Renal pelvis (tissue), 12 donors: ENCODE results near the gene FGF11. TPM values are rescaled to one million over a fixed set of nuclear protein-coding genes. Genes with fewer than 3 reads are reported as not detected.

Source experiments
- DNase-seq: peaks from one replicate; pipeline ENCODE4 v3.0.0-alpha.2; 2013
- long read RNA-seq, 16 experiments: transcript quantifications; one replicate each; lab custom pipeline, GENCODE V29; 2026
- polyA plus RNA-seq, 3 donors: library from polyadenylated mRNA; unstranded; fragments of 120-200 nt; gene quantifications; one replicate each; pipeline ENCODE4 v1.2.1, GENCODE V29; 2013; ENCODE audit not compliant: insufficient read length in 3 of 3

Gene FGF11
- 1 to 10 TPM; 5.9 to 6.7 (median 6.0) TPM for polyA plus RNA-seq
- long read RNA-seq, donor 1, result 0 reads
- long read RNA-seq, donor 2, result 0 reads
- long read RNA-seq, donor 3, result 0 reads
- long read RNA-seq, donor 4, result 0 reads
- long read RNA-seq, donor 5, partial matches to known transcripts, result 0 of 2 reads
- long read RNA-seq, donor 5, other reads (novel, unspliced or antisense), result 0 of 2 reads
- long read RNA-seq, donor 6, partial matches to known transcripts, result 0 of 1 reads
- long read RNA-seq, donor 6, other reads (novel, unspliced or antisense), result 0 of 1 reads
- long read RNA-seq, donor 7, result 0 reads
- long read RNA-seq, donor 8, partial matches to known transcripts, result 0 of 1 reads
- long read RNA-seq, donor 8, other reads (novel, unspliced or antisense), result 0 of 1 reads
- long read RNA-seq, donor 9, partial matches to known transcripts, result 0 of 4 reads
- long read RNA-seq, donor 9, other reads (novel, unspliced or antisense), result 0 of 4 reads
- long read RNA-seq, donor 10, partial matches to known transcripts, result 0 of 1 reads
- long read RNA-seq, donor 10, other reads (novel, unspliced or antisense), result 0 of 1 reads
- long read RNA-seq, donor 11, partial matches to known transcripts, result 0 of 2 reads
- long read RNA-seq, donor 11, other reads (novel, unspliced or antisense), result 0 of 2 reads
- long read RNA-seq, donor 12, partial matches to known transcripts, result 0 of 1 reads
- long read RNA-seq, donor 12, other reads (novel, unspliced or antisense), result 0 of 1 reads
- long read RNA-seq, donor 13, result 0 reads
- long read RNA-seq, donor 14, result 0 reads
- long read RNA-seq, donor 15, result 0 reads
- long read RNA-seq, donor 16, partial matches to known transcripts, result 0 of 2 reads
- long read RNA-seq, donor 16, other reads (novel, unspliced or antisense), result 0 of 2 reads

- DNase-seq, result no peak
These were observed at the start of gene FGF11 for GRCh38 chr17:7439462-7440112. Gene FGF11, plus strand, starts transcription at chr17:7439512. Its CDS starts 109 bp downstream, at chr17:7439621.

DNA sequence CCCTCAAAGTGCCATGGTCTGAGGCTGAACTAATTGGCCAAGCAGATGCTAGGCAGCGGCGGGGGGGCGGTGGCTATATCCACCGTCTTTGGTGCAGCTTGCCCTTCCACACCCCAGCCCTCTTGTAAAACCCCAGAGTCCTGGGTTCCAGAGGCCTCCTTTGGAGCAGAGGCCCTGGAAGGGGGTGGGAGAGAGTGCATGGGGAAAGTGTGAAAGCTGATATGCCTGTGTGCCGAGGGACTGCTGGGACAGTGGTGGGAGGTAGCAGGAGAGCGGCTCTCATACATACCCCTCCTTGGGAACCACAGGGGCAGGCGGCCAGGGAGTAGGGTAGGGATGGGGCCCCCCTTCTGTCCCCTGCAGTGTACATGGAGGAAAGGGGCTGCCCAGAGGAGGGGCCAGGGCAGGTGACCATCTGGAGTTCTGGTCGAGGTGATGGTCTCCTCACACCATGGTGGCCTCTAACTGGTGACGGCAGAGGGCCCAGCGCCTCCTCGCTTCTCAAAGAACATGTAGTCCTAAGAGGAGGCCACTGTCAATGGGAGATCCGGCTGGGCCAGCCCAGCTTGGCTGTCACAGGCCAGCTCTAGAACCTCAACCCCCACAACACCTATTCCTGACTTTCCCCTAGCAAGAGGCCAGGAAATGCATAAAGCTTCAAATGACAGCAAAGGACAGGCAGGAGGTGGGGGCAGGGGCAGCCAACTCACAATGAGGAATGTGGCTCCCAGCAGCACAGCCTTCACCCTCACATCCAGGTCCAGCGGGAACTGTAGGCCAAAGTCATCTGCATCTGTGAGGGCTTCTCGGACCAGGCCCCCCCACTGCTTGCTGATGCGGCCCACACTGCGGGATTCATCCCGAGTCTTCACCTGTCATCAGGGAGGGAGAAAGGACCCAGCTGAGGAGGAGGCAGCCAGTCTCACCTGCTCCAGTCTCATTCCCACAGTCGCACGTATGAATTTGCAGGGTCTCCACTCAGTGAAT, 49.1 kb upstream of the FGF11 start:
- DNase-seq, result no peak

- no peak for DNase-seq
These were observed 48.0 kb upstream of the FGF11 start for GRCh38 chr17:7391307-7391706.

DNA sequence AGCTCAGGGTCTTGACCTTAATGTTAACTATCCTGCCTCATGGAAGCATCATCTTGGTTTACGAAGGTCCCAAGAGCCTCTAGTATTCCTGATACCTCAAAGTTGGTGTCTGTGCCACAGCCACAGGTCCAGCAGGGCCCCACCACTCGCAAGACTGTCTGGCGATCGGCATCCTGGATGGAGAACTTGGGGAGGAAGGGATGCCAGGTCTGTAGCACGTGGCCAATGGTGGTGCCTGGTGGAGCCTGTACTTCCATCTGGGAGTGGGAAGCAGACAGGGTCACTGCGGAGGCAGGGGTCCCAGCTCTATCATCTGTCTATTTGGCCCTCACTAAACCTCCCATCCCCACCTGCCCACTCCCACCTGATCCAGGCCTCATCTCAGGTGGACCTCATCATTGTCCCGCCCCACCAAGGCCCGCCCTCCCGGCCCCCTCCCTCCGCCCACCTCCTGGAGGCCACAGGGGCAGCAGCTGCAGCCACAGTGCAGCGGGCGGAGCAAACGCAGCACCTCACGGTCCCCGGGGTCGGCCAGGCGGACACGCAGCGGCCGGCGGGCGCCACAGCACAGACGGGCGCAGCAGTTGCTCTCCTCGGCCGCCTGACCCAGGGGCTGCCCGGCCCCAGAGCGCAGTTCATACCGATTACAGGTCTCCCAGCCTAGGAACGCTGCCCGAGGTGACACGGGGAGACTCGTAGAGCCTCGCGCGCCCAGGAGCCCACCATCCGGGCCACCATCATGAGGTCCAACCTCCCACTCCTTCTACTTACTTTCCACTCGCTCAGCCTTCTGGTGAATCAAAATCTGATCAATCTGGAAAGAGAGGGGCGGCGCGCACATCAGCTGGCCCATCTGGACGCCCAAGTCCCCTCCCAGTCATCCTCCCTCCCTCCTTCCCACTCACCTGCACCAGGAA, 46.4 kb upstream of the FGF11 start:
- DNase-seq, result no peak

GRCh38 chr17:7393613-7394451, 45.5 kb upstream of the FGF11 start:
- DNase-seq, result no peak

DNA sequence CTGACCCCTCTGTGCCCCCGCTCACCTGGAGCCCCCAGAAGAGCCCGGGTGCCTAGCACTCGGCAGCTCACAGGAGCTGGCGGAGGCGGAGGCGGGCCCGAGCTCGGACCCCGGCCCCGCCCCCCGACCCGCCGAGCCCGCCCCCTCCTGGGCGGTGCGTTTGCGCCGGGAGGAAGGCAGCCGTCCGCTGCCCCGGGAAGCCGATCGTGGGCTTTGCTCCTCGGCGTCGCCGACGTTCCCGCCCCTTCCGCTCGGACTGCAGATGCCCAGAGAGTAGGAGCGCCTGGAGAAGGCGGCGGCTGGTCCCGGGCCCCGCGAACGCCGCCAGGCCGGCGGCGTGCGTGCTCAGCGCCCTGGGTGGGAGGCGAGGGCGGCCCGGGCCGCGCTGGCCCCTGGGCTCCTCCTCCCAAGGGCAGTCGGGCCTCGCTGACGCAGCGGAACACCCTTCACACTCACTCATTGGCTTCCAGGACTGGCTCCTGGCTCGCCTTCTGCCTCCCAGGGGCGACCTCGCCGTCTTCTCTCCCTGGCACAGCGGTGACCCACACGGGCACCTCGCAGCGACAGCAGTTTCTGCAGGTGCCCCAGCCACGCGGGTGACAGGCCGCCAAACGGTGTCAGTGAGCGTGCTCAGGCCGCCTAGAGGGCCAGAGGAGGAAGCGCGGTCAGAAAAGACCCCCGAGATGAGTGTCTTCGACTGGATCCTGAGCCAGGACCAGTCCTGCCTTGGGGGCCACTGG, 44.7 kb upstream of the FGF11 start, which contains the start of gene PLSCR3:
TSS of gene PLSCR3 (minus strand) at position 74 of the 740 bp plus-strand sequence. CDS start 415 bp downstream, outside the sequence.
- DNase-seq, result peak; percentile 84

DNA sequence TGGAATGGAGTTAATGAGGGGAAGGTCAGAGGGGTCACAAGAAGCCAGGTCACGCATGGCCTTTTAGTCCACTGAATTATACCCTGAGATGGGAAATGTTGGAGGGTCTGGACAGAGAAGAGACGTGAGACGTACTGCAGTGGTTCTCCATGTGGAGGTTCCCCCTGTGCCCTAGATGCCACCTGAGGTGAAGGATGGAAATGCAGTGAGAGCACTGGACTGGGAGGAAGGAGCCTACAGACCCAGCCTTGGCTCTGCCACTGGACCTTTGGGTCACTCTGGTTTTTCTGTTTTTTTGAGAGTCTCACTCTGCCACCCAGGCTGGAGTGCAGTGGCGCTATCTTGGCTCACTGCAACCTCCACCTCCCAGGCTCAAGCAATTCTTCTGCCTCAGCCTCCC, 43.2 kb upstream of the FGF11 start:
- no peak for DNase-seq

GRCh38 chr17:7398612-7399011, 40.7 kb upstream of the FGF11 start:
- DNase-seq, result no peak

DNA sequence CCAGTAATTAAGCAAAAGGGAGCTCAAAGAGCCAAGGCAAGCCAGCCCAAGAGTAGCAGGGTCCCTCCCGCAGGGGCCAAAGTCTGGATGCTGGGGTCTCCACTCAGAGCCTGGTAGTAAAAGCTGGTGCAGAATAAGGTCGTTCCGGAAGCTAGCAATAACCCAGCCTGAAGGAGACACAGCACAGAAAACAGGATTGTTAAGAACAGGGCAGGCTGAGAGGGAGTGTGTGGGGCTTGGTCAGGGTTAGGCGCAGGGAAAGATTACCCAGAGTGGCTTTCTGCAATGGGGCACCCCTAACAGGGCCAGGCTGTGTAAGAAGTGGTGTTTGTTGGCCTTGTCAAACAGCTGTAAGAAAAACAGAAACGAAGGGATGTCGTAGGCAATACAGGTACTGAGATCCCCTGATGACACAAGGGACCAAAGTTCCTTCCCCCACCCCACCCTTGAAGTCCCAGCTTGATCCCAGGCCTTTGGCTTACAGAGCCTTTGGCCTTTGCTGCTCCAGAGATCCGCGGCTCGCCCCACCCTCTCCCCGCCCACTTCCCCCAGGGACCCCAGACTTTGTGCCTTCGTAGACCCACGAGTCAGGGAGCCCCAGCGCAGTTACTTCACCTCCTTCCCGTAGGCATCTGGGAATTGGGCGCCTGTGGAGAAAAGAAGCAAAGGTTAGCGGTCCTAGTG, 36.1 kb upstream of the FGF11 start:
- no peak for DNase-seq

DNA sequence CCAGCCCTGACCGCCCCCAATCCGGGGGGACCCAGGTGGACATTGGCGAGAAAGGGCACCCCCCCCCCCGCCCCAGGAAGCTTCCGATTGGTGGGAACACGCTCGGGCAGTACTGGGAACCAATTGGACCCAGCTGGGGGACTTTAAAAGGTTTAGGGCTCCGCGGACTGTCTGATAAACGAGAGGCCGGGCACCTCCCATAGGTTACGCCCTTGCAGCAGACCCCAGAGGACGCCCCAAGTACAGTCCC, 35.7 kb upstream of the FGF11 start:
- DNase-seq, result no peak

- peak; percentile 100 for DNase-seq
These were observed 35.2 kb upstream of the FGF11 start, which contains the start of gene TMEM256 for GRCh38 chr17:7403977-7404736. Gene TMEM256, minus strand, starts transcription at chr17:7404097. Its CDS starts 13 bp downstream, at chr17:7404084.

DNA sequence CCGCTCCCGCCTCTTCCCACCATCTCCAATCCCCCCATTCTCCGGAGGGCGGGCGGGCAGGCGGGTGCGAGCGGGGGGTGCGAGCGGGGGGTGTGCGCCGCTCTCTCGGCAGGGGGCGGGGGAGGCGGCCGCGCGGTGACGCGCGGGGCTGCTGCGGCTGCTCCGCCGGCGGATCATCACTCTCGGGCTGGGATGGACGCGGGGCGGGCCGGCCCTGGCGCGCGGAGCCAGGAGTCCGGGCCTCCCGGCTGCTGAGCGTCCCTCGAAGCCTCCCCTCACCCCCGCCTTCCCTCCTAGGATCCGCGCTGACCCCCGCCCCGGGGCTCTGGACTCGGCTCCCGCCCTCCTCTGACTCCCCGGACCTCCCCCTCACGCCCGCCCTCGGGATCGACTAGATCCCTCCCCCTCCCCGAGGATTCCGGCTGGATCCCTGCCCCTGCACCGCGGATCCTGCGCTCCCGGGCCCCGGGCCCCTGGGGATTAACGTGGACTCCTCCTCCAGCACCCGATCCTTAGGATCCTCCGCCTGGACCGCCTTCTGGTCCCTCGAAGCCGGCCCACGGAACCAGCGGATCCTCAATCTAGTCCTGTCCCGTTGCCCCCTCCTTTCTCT, 34.5 kb upstream of the FGF11 start:
- DNase-seq, result no peak

DNA sequence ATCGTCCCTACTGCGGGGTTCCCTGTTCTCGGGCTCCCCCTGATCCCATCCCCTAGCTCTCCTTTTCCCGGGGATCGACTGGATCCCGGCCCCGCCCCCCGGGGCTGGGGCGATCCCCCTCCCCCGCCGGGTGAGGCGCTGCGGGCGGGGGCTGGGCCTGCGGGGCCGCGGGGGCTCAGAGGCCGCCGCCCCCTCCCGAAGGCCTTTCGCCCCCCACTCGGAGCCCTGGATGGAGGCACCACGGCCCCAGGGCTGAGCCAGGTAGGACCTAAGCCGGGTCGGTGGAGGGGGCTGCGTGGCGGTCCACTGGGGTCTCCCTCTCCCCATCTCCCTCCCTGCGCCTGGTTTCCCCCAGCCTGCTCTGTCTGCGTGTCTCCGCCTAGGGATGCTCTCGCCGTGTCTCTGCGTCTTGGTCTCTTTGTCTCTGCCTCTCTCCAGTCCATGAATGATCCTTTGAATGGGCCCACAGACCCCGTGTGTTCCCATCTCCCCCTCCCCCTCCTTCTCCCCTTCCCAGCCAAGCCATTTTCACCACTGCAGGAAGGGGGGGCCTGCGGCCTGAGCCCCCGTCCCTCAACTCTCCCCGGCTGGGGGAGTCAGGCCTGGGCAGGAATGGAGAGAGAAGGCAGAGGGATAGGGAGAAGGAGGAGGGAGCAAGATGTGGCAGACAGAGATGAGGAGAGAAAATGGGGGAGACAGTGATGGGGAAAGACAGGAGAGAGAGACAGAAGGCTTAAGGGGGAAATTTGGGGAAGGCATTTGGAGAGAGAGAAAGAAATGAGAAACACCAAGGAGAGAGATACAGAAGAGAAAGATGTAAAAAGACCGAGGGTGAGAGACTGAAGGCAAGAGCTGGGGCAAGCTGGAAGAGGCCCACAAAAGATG, 33.7 kb upstream of the FGF11 start:
- DNase-seq, result no peak

DNA sequence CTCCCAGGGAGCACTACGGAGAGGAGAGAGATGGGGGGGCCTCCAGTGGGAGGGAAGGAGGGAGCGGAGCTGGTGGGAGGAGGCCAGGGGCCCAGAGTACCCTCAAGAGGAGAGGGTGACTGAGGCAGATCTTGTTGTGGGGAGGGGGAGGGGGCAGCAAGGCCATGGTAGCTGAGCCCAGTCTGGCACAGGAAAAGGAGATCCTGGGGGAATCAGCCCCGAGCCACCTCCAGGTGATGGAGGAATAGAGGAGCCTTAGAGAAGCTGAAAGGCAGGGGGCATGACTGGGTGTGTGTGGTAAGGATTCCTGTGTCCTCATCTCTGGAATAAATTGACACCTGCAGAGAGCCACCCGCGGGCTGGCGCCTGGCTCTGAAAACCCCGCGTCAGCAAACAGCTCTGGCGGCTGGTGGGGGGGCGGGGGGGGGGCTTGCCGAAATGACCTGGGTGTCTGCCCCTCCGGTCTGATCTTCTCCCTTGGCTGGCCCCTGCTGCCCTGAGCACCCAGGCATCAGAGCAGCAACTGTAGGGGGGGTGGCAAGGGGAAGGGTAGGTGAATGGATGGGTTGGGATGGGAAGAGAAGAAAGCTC, 33.0 kb upstream of the FGF11 start:
- DNase-seq, result no peak

DNA sequence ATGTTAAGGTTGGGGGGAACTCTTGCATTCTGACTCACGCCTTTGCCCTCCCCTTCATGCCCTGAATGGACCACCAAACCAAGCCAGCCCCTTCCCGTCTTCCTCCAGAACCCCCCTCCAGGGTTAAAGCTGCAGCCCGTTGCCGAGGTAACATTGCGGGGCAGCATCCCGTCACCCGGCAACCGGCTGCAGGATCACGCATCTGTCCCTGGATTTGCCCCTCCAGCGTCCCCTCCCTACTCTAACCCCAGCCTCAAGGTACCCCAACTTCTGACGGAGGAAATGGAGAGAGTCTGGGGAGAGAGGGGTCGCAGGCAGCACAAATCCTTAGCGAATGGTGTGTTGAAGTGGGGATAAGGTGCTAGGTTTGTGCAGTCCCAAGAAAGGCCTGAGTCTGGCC, 32.2 kb upstream of the FGF11 start:
- DNase-seq, result no peak
